Kidney (tissue), 14 donors: ENCODE measurements around the gene ADAP2. TPM values are rescaled to one million over a fixed set of nuclear protein-coding genes. Genes with fewer than 3 reads are reported as not detected.

Experiments used
- DNase-seq, 5 donors: peaks; one replicate each; pipeline ENCODE4 v3.0.0-alpha.2; 2013 to 2020
- FAIRE-seq: peaks from 2 replicates; lab custom pipeline; 2012; peaks lifted over from hg19 to GRCh38; lab: Jason Lieb, UNC
- H3K27ac ChIP-seq, 2 donors: one replicate each; pipeline ENCODE4 v1.7.0; 2013; ENCODE audit warnings: low read depth in 2 of 2, low read length in 2 of 2, inconsistent platforms in 1 of 2
- H3K27me3 ChIP-seq: one replicate; pipeline ENCODE4 v1.7.1; 2013; ENCODE audit warnings: low read length, inconsistent platforms; ENCODE audit not compliant: control insufficient read depth, insufficient read depth
- H3K36me3 ChIP-seq, 3 donors: one replicate each; pipeline versions ENCODE4 v1.7.0 to v1.7.1; 2013; ENCODE audit warnings: low read length in 3 of 3, control low read depth in 1 of 3, inconsistent platforms in 1 of 3; ENCODE audit not compliant: insufficient read depth in 3 of 3, control insufficient read depth in 2 of 3
- H3K4me1 ChIP-seq, 3 donors: one replicate each; pipeline versions ENCODE4 v1.7.0 to v1.7.1; 2013; ENCODE audit warnings: low read length in 3 of 3, inconsistent platforms in 1 of 3, low read depth in 1 of 3; ENCODE audit not compliant: control insufficient read depth in 2 of 3, insufficient read depth in 2 of 3
- H3K4me3 ChIP-seq, 3 donors: one replicate each; pipeline versions ENCODE4 v1.7.0 to v1.8.1; 2013; ENCODE audit warnings: low read length in 3 of 3, control low read depth in 1 of 3, inconsistent platforms in 1 of 3
- H3K9ac ChIP-seq, 3 donors: one replicate each; pipeline versions ENCODE4 v1.7.0 to v1.7.1; 2013; ENCODE audit warnings: low read length in 3 of 3, control low read depth in 1 of 3, inconsistent platforms in 1 of 3
- H3K9me3 ChIP-seq, 3 donors: one replicate each; pipeline versions ENCODE4 v1.7.0 to v1.7.1; 2013; ENCODE audit warnings: low read length in 3 of 3, control low read depth in 1 of 3, inconsistent platforms in 1 of 3; ENCODE audit not compliant: control insufficient read depth in 2 of 3, insufficient read depth in 1 of 3
- intact Hi-C: fragments of 100-400 bp; cut with DNase I; formaldehyde crosslinking; loops from one replicate; pipeline ENCODE4 v1.11.1; 2022
- polyA plus RNA-seq: library from polyadenylated mRNA; stranded (reverse); fragments of 350-450 nt; fragmentation: Illumina TruSeq; extraction: RNeasy Lipid Tissue Mini Kit (QIAGEN cat#74804); gene quantifications from one replicate; pipeline ENCODE4 v1.2.3, GENCODE V29; 2014; ENCODE audit warnings: low read depth, low replicate concordance; ENCODE audit not compliant: insufficient read depth
- total RNA-seq: library from RNA; stranded (reverse); fragmentation: NEBNext Ultra II Directional; extraction: Animal tissue kit (Norgen Biotek cat#: 25700); gene quantifications from one replicate; pipeline ENCODE4 v1.2.1, GENCODE V29; 2021
- TF ChIP-seq, protein P1 (sequence below): IDR thresholded peaks from 3 replicates; pipeline ENCODE4 v1.5.1; 2012; ENCODE audit warnings: mild to moderate bottlenecking, moderate library complexity, borderline replicate concordance; ENCODE audit not compliant: insufficient read depth; ENCODE audit errors: extremely low read depth
- donor health status: control.
- donor health status: control.
- donor health status: control.
- donor health status: control.
- donor health status: control.
- donor health status: DM: yes; HTN: yes; CAD: no.
- donor health status: Normal renal cell carcinoma (clear cell type).

Gene ADAP2
- total and polyA plus RNA-seq, 2 donors from 2014 or later: 6.5 to 24.8 TPM

DNA sequence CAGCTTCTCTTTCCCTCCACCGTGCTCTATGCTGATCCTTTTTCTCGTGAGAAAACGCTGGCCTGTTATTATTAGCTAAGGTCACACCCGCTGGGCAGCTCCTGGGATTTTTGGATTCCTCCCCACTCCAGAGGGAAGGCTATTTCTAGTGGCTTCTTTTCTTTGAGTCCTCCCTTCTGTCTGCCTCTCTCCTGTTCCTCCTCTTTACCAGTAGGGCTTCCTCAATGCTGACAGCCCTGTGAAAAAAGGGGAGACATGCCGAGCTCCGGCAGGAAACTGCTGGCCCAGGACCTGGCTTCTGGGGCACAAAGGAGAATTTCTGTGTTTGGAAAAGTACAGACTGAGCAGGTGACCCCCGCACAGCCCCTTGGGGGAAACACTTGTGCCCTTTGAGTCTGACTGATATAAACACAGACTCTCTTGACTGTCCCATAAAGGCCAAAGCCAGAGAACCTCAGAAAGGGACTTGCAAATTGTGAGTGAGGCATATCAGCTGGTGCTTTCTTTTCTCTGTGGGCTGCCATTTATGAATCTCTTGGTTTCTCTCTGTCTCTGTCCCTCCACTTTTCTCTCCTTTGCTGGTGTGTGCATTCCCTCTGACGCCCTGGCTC, 35.1 kb downstream of the ADAP2 start:
- H3K9ac ChIP-seq: no peak overlapping the region
- no peaks in the 10 kb centered on the region for H3K27me3 ChIP-seq
- no peak overlapping the region for H3K27ac ChIP-seq
- no peak overlapping the region for H3K4me3 ChIP-seq
- TF ChIP-seq, protein P1, sequence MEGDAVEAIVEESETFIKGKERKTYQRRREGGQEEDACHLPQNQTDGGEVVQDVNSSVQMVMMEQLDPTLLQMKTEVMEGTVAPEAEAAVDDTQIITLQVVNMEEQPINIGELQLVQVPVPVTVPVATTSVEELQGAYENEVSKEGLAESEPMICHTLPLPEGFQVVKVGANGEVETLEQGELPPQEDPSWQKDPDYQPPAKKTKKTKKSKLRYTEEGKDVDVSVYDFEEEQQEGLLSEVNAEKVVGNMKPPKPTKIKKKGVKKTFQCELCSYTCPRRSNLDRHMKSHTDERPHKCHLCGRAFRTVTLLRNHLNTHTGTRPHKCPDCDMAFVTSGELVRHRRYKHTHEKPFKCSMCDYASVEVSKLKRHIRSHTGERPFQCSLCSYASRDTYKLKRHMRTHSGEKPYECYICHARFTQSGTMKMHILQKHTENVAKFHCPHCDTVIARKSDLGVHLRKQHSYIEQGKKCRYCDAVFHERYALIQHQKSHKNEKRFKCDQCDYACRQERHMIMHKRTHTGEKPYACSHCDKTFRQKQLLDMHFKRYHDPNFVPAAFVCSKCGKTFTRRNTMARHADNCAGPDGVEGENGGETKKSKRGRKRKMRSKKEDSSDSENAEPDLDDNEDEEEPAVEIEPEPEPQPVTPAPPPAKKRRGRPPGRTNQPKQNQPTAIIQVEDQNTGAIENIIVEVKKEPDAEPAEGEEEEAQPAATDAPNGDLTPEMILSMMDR: no peak
- DNase-seq: peak in 3 of 5 donors; percentile 19 to 50 (median 29)
- H3K4me1 ChIP-seq: peaks cover 0 to 5% (median 0%) of the 10 kb centered on the region in 3 donors
- H3K36me3 ChIP-seq: no peaks in the 10 kb centered on the region
- no peaks in the 10 kb centered on the region for H3K9me3 ChIP-seq
- intact Hi-C loops: no loop called here
- no peak for FAIRE-seq

DNA sequence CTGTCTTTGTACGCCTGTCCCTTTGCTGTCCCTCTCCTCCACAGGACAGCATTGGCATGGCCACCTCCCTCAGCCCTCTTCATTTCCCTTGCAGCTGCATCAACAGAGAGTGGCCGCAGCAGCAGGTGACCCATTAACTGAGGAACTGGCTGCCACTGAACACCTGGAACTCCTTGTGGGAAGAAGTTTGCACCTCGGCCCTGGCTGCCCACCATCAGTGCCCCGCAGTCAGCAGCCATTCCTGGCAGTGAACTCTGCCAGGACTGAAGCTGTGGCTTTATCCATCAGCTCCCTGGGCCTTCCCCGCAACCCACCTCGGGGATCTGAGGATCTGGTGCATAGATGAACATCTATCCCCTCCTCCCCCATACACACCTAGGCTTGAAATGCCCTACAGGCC, 36.0 kb downstream of the ADAP2 start:
- no peak overlapping the region for H3K4me3 ChIP-seq
- no peaks in the 10 kb centered on the region for H3K27me3 ChIP-seq
- peak in 1 of 5 donors; percentile 49 for DNase-seq
- intact Hi-C loops: no loop called here
- no peak overlapping the region for H3K27ac ChIP-seq
- no peak overlapping the region for H3K9ac ChIP-seq
- no peaks in the 10 kb centered on the region for H3K36me3 ChIP-seq
- FAIRE-seq: no peak
- H3K4me1 ChIP-seq: peaks cover 0 to 5% (median 0%) of the 10 kb centered on the region in 3 donors
- H3K9me3 ChIP-seq: no peaks in the 10 kb centered on the region
- TF ChIP-seq, protein P1: no peak

DNA sequence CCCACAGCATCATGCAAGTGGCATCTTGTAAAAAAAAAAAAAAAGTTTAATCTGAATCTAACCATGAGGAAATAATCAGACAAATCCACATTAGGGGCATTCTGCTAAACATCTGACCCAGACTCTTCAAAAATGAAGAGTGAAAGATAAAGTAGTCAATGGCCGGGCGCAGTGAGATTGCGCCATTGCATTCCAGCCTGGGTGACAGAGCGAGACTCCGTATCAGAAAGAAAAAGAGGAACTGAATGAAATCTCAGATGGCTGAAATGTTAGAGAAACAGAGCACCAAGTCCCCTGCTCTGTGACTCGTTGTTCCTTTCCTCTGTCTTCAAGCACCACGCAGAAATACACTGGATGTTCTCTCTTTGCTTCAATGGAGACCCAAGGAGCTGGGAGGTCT, 36.4 kb downstream of the ADAP2 start:
- DNase-seq (peak in 1 of 5 donors; percentile 3), FAIRE-seq (no peak)
- H3K27me3 ChIP-seq: no peaks in the 10 kb centered on the region
- H3K9me3 ChIP-seq: no peaks in the 10 kb centered on the region
- H3K4me3 ChIP-seq: no peak overlapping the region
- TF ChIP-seq, protein P1: no peak
- intact Hi-C loops: no loop called here
- H3K27ac ChIP-seq: no peak overlapping the region
- peaks cover 0 to 5% (median 0%) of the 10 kb centered on the region in 3 donors for H3K4me1 ChIP-seq
- H3K9ac ChIP-seq: no peak overlapping the region
- H3K36me3 ChIP-seq: no peaks in the 10 kb centered on the region
